ENCODE data around the gene EZR. TPM values are rescaled to one million over a fixed set of nuclear protein-coding genes. Genes with fewer than 3 reads are reported as not detected.

EZR gene
- polyA plus RNA-seq, 1 donor (not counting 4 experiments of a cell fraction or from before 2014, with no cell fraction given), result 277 TPM

DNA sequence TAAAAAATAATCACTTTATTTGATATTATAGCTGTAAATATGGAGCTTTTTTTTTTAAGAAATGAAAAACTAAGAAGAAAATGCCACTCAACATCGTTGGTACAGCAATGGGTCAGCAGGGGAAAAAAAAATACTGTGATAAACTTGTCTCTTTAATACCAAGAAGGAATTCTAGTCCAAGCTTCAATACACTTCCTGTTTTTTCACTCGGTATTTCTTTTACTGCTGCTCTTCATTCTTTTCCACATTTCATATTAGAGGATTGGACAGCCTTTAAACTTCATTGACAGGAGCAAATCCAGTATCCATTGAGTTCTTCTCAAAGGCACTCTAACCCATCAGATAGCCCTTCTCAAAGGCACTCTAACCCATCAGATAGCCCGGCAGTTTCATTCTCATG, 22.2 kb upstream of the EZR start:
- Histone ChIP-seq H3K27ac (ENCODE audit: control insufficient read depth, insufficient read depth, low read length) (no peak overlapping the region), H3K4me3 (ENCODE audit: control insufficient read depth in 2 of 3, extremely low read depth in 1 of 3, insufficient read depth in 2 of 3, low read depth in 1 of 3, low read length in 3 of 3) (no peak overlapping the region), H2AFZ (ENCODE audit: control insufficient read depth, low read length) (no peak overlapping the region), H3K9ac (ENCODE audit: control insufficient read depth, extremely low read depth, insufficient read depth, low read length) (no peak overlapping the region), H3K27me3 (ENCODE audit: control insufficient read depth, extremely low read depth, insufficient read depth, low read length) (no peaks in the 10 kb centered on the region), H3K4me2 (ENCODE audit: control insufficient read depth, extremely low read depth, insufficient read depth, low read depth, low read length) (no peak overlapping the region), H3K36me3 (ENCODE audit: control insufficient read depth in 2 of 2, extremely low read depth in 1 of 2, insufficient read depth in 2 of 2, low read length in 2 of 2) (no peaks in the 10 kb centered on the region), H3K79me2 (ENCODE audit: control insufficient read depth, insufficient read depth, low read length) (no peaks in the 10 kb centered on the region), H4K20me1 (ENCODE audit: control insufficient read depth, extremely low read depth, insufficient read depth, low read length) (no peaks in the 10 kb centered on the region), H3K9me3 (ENCODE audit: control insufficient read depth, low read depth, low read length) (no peaks in the 10 kb centered on the region), H3K4me1 (ENCODE audit: control insufficient read depth, extremely low read depth, insufficient read depth, low read length) (peaks cover 14% of the 10 kb centered on the region), H3K9me1 (ENCODE audit: control insufficient read depth, extremely low read depth, insufficient read depth, low read length) (no peaks in the 10 kb centered on the region)
- dilution Hi-C loops (cut with MboI; ENCODE audit: extremely low pct_ligation_motif_present, low sequenced_read_pairs), result no loop called here
- FAIRE-seq (no peak), DNase-seq (ENCODE audit: low read depth, low spot score) (no peak)
- TF ChIP-seq, protein P1, sequence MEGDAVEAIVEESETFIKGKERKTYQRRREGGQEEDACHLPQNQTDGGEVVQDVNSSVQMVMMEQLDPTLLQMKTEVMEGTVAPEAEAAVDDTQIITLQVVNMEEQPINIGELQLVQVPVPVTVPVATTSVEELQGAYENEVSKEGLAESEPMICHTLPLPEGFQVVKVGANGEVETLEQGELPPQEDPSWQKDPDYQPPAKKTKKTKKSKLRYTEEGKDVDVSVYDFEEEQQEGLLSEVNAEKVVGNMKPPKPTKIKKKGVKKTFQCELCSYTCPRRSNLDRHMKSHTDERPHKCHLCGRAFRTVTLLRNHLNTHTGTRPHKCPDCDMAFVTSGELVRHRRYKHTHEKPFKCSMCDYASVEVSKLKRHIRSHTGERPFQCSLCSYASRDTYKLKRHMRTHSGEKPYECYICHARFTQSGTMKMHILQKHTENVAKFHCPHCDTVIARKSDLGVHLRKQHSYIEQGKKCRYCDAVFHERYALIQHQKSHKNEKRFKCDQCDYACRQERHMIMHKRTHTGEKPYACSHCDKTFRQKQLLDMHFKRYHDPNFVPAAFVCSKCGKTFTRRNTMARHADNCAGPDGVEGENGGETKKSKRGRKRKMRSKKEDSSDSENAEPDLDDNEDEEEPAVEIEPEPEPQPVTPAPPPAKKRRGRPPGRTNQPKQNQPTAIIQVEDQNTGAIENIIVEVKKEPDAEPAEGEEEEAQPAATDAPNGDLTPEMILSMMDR (optimal IDR thresholded peaks at IDR 0.05 in 1 of 3, IDR thresholded peaks at IDR 0.05 in 1 of 3, conservative IDR thresholded peaks at IDR 0.05 in 1 of 3; ENCODE audit: extremely low read depth in 1 of 3, insufficient read depth in 2 of 3, low read length in 3 of 3), result no peak

DNA sequence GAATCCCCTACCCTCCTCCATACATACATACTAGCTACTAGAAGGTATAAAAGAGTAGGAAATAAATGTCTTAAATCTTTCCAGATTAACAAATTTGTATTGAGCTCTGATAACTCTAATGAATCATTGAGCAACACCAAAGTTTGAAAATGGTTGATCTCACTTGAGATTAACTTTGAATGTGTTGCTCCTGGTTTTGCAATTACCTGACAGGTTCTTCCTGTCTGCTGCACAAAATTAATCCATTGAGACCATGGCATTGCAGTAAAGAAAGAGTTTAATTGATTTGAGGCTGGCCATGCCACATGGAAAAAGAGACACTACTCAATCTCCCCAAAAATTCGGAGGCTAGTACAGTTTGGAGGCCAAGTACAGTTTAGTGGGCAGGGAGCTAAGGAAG, 21.3 kb upstream of the EZR start:
- no peak overlapping the region for H3K9ac ChIP-seq (ENCODE audit: control insufficient read depth, extremely low read depth, insufficient read depth, low read length)
- H3K27me3 ChIP-seq (ENCODE audit: control insufficient read depth, extremely low read depth, insufficient read depth, low read length), result no peaks in the 10 kb centered on the region
- H3K9me3 ChIP-seq (ENCODE audit: control insufficient read depth, low read depth, low read length), result no peaks in the 10 kb centered on the region
- no peaks in the 10 kb centered on the region for H3K36me3 ChIP-seq (ENCODE audit: control insufficient read depth in 2 of 2, extremely low read depth in 1 of 2, insufficient read depth in 2 of 2, low read length in 2 of 2)
- no peak overlapping the region for H3K4me3 ChIP-seq (ENCODE audit: control insufficient read depth in 2 of 3, extremely low read depth in 1 of 3, insufficient read depth in 2 of 3, low read depth in 1 of 3, low read length in 3 of 3)
- no peak overlapping the region for H2AFZ ChIP-seq (ENCODE audit: control insufficient read depth, low read length)
- no peak overlapping the region for H3K4me2 ChIP-seq (ENCODE audit: control insufficient read depth, extremely low read depth, insufficient read depth, low read depth, low read length)
- DNase-seq (ENCODE audit: low read depth, low spot score), result no peak
- no peaks in the 10 kb centered on the region for H4K20me1 ChIP-seq (ENCODE audit: control insufficient read depth, extremely low read depth, insufficient read depth, low read length)
- H3K79me2 ChIP-seq (ENCODE audit: control insufficient read depth, insufficient read depth, low read length), result no peaks in the 10 kb centered on the region
- peaks cover 14% of the 10 kb centered on the region for H3K4me1 ChIP-seq (ENCODE audit: control insufficient read depth, extremely low read depth, insufficient read depth, low read length)
- no peak for TF ChIP-seq EZH2 (IDR thresholded peaks at IDR 0.05; ENCODE audit: low read length)
- TF ChIP-seq, protein P1 (optimal IDR thresholded peaks at IDR 0.05 in 1 of 3, IDR thresholded peaks at IDR 0.05 in 1 of 3, conservative IDR thresholded peaks at IDR 0.05 in 1 of 3; ENCODE audit: extremely low read depth in 1 of 3, insufficient read depth in 2 of 3, low read length in 3 of 3), result no peak
- no peaks in the 10 kb centered on the region for H3K9me1 ChIP-seq (ENCODE audit: control insufficient read depth, extremely low read depth, insufficient read depth, low read length)
- no peak overlapping the region for H3K27ac ChIP-seq (ENCODE audit: control insufficient read depth, insufficient read depth, low read length)
- dilution Hi-C loops (cut with MboI; ENCODE audit: extremely low pct_ligation_motif_present, low sequenced_read_pairs), result no loop called here
- FAIRE-seq, result no peak
